Adrenal gland (tissue), 5 donors: ENCODE measurements around the gene NCAPG.

Source experiments
- CTCF ChIP-seq, 6 experiments: fragments of 450-650 bp in 4 of 6; fragments of 200-600 bp in 2 of 6; sonication (generic) in 1 of 6; IDR thresholded peaks; 1 replicate in 5 of 6; 2 replicates in 1 of 6; pipeline versions ENCODE4 v1.5.1 to v1.8.0; 2016 to 2021; ENCODE audit warnings: antibody characterized with exemption in 6 of 6, mild to moderate bottlenecking in 2 of 6, moderate library complexity in 1 of 6
- POLR2A ChIP-seq, 2 donors: fragments of 450-650 bp; IDR thresholded peaks; one replicate each; pipeline ENCODE4 v1.6.1; 2017; ENCODE audit warnings: antibody characterized with exemption in 2 of 2, mild to moderate bottlenecking in 2 of 2, moderate library complexity in 1 of 2
- donor health status: DM: no; HTN: no; CAD: no.

GRCh38 chr4:17869327-17869726 is 58.5 kb downstream of the NCAPG start:
- TF ChIP-seq CTCF (IDR thresholded peaks at IDR 0.05) (no peak), POLR2A (IDR thresholded peaks at IDR 0.05) (no peak)
